CD4-positive, CD25-positive, alpha-beta regulatory T cell (primary cell): ENCODE results near the gene SFRP2. TPM values are rescaled to one million over a fixed set of nuclear protein-coding genes. Genes with fewer than 3 reads are reported as not detected.

ENCODE experiments used
- ATAC-seq, 2 donors: fragments of 150-1000 bp; cut with Tn5 transposase; one replicate each; pipeline ENCODE4 v1.10.0; 2021; ENCODE audit warnings: low read depth in 2 of 2, moderate number of reproducible peaks in 2 of 2, moderate library complexity in 1 of 2
- DNase-seq, 3 donors: peaks; one replicate each; pipeline versions ENCODE4 v3.0.0 to v3.0.0-alpha.2; 2012 to 2022; ENCODE audit warnings: mixed read lengths in 1 of 3
- H3K27ac ChIP-seq: one replicate; pipeline ENCODE4 v1.7.0; 2013; ENCODE audit warnings: mild to moderate bottlenecking, low read length; ENCODE audit not compliant: insufficient read depth, poor library complexity, severe bottlenecking
- H3K27me3 ChIP-seq: one replicate; pipeline ENCODE4 v1.7.0; 2013; ENCODE audit warnings: low read length; ENCODE audit not compliant: control insufficient read depth, insufficient read depth
- H3K36me3 ChIP-seq: one replicate; pipeline ENCODE4 v1.7.0; 2013; ENCODE audit warnings: mild to moderate bottlenecking, low read length, moderate library complexity; ENCODE audit not compliant: control insufficient read depth, insufficient read depth
- H3K4me1 ChIP-seq: 2 replicates; pipeline ENCODE4 v1.7.0; 2013; ENCODE audit warnings: mild to moderate bottlenecking, low read length; ENCODE audit not compliant: insufficient read depth, control insufficient read depth, poor library complexity, severe bottlenecking
- H3K4me3 ChIP-seq: one replicate; pipeline ENCODE4 v1.7.0; 2013; ENCODE audit warnings: low read depth, mild to moderate bottlenecking, low read length, moderate library complexity
- H3K9me3 ChIP-seq, 2 experiments: 1 replicate in 1 of 2; 2 replicates in 1 of 2; pipeline ENCODE4 v1.7.0; 2013; ENCODE audit warnings: low read length in 2 of 2, mild to moderate bottlenecking in 1 of 2, moderate library complexity in 1 of 2; ENCODE audit not compliant: control insufficient read depth in 2 of 2
- H3K27ac Mint-ChIP-seq, 3 donors: one replicate each; pipeline ENCODE4 v1.8.0; 2020 to 2022; ENCODE audit warnings: mild to moderate bottlenecking in 3 of 3, mixed read lengths in 3 of 3, moderate library complexity in 2 of 3
- H3K27me3 Mint-ChIP-seq: one replicate; pipeline ENCODE4 v1.8.0; 2022; ENCODE audit warnings: mild to moderate bottlenecking, mixed read lengths
- H3K36me3 Mint-ChIP-seq: one replicate; pipeline ENCODE4 v1.8.0; 2020; ENCODE audit warnings: mixed read lengths
- H3K4me1 Mint-ChIP-seq, 4 donors: one replicate each; pipeline ENCODE4 v1.8.0; 2020 to 2022; ENCODE audit warnings: mixed read lengths in 4 of 4, mild to moderate bottlenecking in 1 of 4
- H3K4me3 Mint-ChIP-seq, 4 donors: one replicate each; pipeline ENCODE4 v1.8.0; 2020 to 2022; ENCODE audit warnings: mild to moderate bottlenecking in 4 of 4, mixed read lengths in 4 of 4, moderate library complexity in 3 of 4
- H3K9me3 Mint-ChIP-seq, 7 donors: one replicate each; pipeline ENCODE4 v1.8.0; 2020 to 2022; ENCODE audit warnings: mixed read lengths in 7 of 7, mild to moderate bottlenecking in 3 of 7, moderate library complexity in 2 of 7
- polyA plus RNA-seq, 4 donors: library from polyadenylated mRNA; unstranded; fragments of 300-500 nt; fragmentation: Illumina TruSeq; gene quantifications; one replicate each; pipeline ENCODE4 v1.2.3, GENCODE V29; 2021
- total RNA-seq: library from RNA; stranded (reverse); gene quantifications from one replicate; pipeline ENCODE4 v1.2.3, GENCODE V29; 2022

SFRP2 gene
- total and polyA plus RNA-seq, 5 donors from 2014 or later, result not detected

DNA sequence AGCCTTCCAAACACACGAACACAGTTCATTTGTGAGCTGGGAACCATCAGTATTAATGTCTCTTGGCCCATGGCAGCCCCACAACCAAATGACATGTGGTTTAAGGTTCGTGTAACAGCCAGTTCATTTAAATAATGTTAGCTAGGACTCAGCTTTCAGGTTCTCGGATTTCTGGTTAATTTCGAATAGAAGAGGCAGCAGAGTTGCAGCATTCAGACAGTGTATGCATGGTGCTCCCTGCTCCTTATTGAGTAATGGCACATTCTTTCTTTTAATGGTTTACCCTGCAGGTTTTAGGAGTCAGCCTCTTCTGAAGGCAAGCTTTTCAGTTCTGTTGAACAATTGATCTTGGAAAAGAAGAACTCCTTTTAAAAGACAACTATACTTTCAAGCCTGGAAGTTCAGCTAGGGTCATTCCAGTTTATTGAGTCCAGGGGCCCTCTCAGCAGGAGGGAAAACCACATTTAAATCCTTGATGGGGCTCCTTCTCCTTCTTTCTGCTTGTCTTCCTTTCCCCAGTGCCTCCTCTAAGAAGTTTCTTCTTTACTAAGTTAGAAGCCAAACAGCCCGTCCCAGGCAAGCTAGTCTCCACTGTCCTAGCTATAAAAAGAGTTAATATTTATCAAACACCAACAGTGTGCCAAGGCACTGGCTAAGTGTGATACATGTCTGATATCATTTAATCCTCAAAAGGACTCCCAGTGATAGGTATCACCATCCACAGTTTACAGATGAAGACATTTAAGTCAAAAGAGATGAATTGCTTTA is 24.1 kb downstream of the SFRP2 start:
- H3K9me3 ChIP-seq, result no peaks in the 10 kb centered on the region
- H3K4me1 ChIP-seq, result peaks cover 5% of the 10 kb centered on the region
- DNase-seq, result no peak
- H3K36me3 ChIP-seq, result no peaks in the 10 kb centered on the region
- ATAC-seq, result no peak
- peaks cover 10% of the 10 kb centered on the region for H3K27me3 ChIP-seq
- Mint-ChIP-seq H3K27ac (no peak overlapping the region), H3K27me3 (peaks cover 31% of the 10 kb centered on the region), H3K4me3 (no peak overlapping the region), H3K36me3 (no peaks in the 10 kb centered on the region), H3K9me3 (peaks cover 0 to 5% (median 0%) of the 10 kb centered on the region in 7 donors), H3K4me1 (peaks cover 0 to 30% (median 7%) of the 10 kb centered on the region in 4 donors)
- no peak overlapping the region for H3K27ac ChIP-seq
- H3K4me3 ChIP-seq, result no peak overlapping the region

DNA sequence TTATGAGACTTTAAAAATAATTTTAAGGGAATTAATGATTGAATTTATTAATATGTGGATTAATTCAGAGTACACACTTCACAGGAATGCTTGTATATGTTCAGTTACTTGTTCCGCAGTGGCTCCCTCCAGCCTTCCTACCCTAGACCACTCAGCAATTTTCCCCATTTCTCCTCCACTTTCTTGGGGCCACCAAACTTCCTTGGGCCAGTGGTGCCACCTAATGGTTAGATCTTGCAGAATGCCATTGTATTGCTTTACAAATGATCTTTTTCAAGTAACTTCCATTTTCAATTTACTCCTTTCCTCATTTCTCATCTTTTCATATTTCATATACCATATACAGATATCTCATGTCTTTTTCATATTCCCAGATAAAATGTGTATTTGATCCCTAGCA is 25.5 kb downstream of the SFRP2 start:
- ATAC-seq, result no peak
- Mint-ChIP-seq H3K9me3 (peaks cover 0 to 5% (median 0%) of the 10 kb centered on the region in 7 donors), H3K27ac (peak overlapping the region in 1 of 3 donors; percentile 28), H3K4me3 (no peak overlapping the region), H3K4me1 (peaks cover 0 to 38% (median 10%) of the 10 kb centered on the region in 4 donors), H3K27me3 (peaks cover 34% of the 10 kb centered on the region), H3K36me3 (no peaks in the 10 kb centered on the region)
- Histone ChIP-seq H3K4me3 (no peak overlapping the region), H3K27me3 (peaks cover 14% of the 10 kb centered on the region), H3K9me3 (no peaks in the 10 kb centered on the region), H3K27ac (no peak overlapping the region), H3K4me1 (peaks cover 5% of the 10 kb centered on the region), H3K36me3 (no peaks in the 10 kb centered on the region)
- peak in 1 of 3 donors; percentile 36 for DNase-seq

DNA sequence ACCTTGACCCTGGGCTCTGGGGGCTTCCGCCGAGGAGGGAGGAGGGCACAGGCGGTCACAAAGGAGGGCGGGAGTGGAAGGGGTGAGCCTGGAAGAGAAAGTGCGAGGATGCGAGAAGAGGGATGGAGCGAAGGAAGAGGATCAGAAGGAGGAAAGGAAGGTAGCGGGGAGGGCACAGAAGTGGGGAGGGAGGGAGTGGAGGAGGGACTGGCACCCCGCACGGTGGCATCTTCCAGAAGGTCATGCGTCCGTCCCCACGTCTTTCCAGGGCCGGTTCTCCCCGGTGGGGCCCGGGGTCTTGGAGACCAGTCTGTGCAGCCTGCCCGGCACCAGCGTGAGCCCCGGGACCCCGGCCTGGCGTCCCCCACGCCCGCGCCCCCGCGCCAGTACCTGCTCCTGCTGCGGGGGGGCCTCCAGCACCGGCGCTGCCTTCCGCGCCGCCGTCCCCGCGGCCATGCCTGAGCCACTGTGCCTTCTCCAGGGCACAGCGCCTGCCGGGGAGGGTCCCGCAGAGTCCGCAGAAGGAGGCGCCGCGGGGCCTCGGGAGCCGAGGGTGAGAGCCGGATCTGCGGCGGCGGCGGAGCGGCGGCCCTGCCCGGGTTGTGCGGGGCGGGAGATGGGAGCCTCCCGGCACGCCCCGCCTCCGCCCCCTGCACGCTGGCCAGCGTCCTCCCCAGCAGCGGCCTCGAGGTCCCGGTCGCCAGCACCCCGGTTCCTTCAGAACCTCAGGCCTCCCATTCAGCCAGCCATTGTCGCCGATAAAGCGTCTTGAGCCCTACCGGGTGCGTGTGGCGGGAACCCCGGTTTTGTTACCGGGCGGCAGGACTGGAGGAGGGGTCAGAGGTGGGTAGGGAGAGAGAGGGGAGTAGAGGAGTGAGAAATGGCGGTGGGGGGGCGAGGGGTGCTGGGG is 29.2 kb downstream of the SFRP2 start, which contains the start of gene RNF175:
RNF175 (minus strand) TSS at position 618 of the 910 bp plus-strand sequence; CDS start at position 456, 162 bp downstream.
- no peaks in the 10 kb centered on the region for H3K9me3 ChIP-seq
- Mint-ChIP-seq H3K4me1 (peaks cover 5 to 73% (median 26%) of the 10 kb centered on the region in 4 donors), H3K27ac (peak within 1 kb of the TSS; percentile 92 to 97 (median 94)), H3K9me3 (peaks cover 0 to 5% (median 2%) of the 10 kb centered on the region in 7 donors), H3K27me3 (peaks cover 62% of the 10 kb centered on the region), H3K36me3 (peaks cover 5% of the 10 kb centered on the region), H3K4me3 (peak within 1 kb of the TSS; percentile 84 to 89 (median 87))
- DNase-seq (peak; percentile 4 to 18 (median 14)), ATAC-seq (peak; percentile 22 to 33)
- H3K27ac ChIP-seq, result peak within 1 kb of the TSS; percentile 43
- H3K36me3 ChIP-seq, result no peaks in the 10 kb centered on the region
- H3K4me1 ChIP-seq, result peaks cover 9% of the 10 kb centered on the region
- peak within 1 kb of the TSS; percentile 44 for H3K4me3 ChIP-seq
- H3K27me3 ChIP-seq, result peaks cover 19% of the 10 kb centered on the region

GRCh38 chr4:153758688-153759406 is 30.0 kb downstream of the SFRP2 start:
- Histone ChIP-seq H3K36me3 (no peaks in the 10 kb centered on the region), H3K4me1 (peaks cover 15% of the 10 kb centered on the region), H3K27ac (peak overlapping the region; percentile 5), H3K9me3 (no peaks in the 10 kb centered on the region), H3K4me3 (peak overlapping the region; percentile 44), H3K27me3 (peaks cover 20% of the 10 kb centered on the region)
- peak overlapping the region; percentile 84 to 89 (median 87) for H3K4me3 Mint-ChIP-seq
- peaks cover 5% of the 10 kb centered on the region for H3K36me3 Mint-ChIP-seq
- peak overlapping the region; percentile 92 to 97 (median 94) for H3K27ac Mint-ChIP-seq
- H3K4me1 Mint-ChIP-seq, result peaks cover 5 to 80% (median 27%) of the 10 kb centered on the region in 4 donors
- peaks cover 0 to 5% (median 2%) of the 10 kb centered on the region in 7 donors for H3K9me3 Mint-ChIP-seq
- peak in 2 of 3 donors; percentile 14 to 20 for DNase-seq
- ATAC-seq, result peak; percentile 30 to 37
- peaks cover 61% of the 10 kb centered on the region for H3K27me3 Mint-ChIP-seq

- Mint-ChIP-seq H3K4me3 (peak overlapping the region; percentile 82 to 89 (median 86)), H3K9me3 (peaks cover 0 to 5% (median 0%) of the 10 kb centered on the region in 7 donors), H3K27ac (peak overlapping the region; percentile 61 to 94 (median 92)), H3K4me1 (peaks cover 5 to 78% (median 25%) of the 10 kb centered on the region in 4 donors), H3K36me3 (peaks cover 5% of the 10 kb centered on the region), H3K27me3 (peaks cover 56% of the 10 kb centered on the region)
- Histone ChIP-seq H3K9me3 (no peaks in the 10 kb centered on the region), H3K4me3 (peak overlapping the region; percentile 22), H3K27me3 (peaks cover 18% of the 10 kb centered on the region), H3K4me1 (peaks cover 15% of the 10 kb centered on the region), H3K36me3 (no peaks in the 10 kb centered on the region), H3K27ac (no peak overlapping the region)
- DNase-seq, result no peak
- ATAC-seq, result no peak
Measured at GRCh38 chr4:153758136-153758535, 30.7 kb downstream of the SFRP2 start.

- no peak overlapping the region for H3K4me3 ChIP-seq
- Mint-ChIP-seq H3K4me1 (peaks cover 5 to 81% (median 27%) of the 10 kb centered on the region in 4 donors), H3K27ac (peak overlapping the region; percentile 90 to 98 (median 94)), H3K9me3 (peaks cover 0 to 5% (median 0%) of the 10 kb centered on the region in 7 donors), H3K27me3 (peaks cover 56% of the 10 kb centered on the region), H3K36me3 (peaks cover 5% of the 10 kb centered on the region), H3K4me3 (peak overlapping the region in 2 of 4 donors; percentile 11 to 89)
- no peaks in the 10 kb centered on the region for H3K36me3 ChIP-seq
- no peaks in the 10 kb centered on the region for H3K9me3 ChIP-seq
- peaks cover 15% of the 10 kb centered on the region for H3K4me1 ChIP-seq
- DNase-seq, result no peak
- H3K27ac ChIP-seq, result no peak overlapping the region
- ATAC-seq, result no peak
- peaks cover 18% of the 10 kb centered on the region for H3K27me3 ChIP-seq
Measured at GRCh38 chr4:153757407-153757806, 31.5 kb downstream of the SFRP2 start.

DNA sequence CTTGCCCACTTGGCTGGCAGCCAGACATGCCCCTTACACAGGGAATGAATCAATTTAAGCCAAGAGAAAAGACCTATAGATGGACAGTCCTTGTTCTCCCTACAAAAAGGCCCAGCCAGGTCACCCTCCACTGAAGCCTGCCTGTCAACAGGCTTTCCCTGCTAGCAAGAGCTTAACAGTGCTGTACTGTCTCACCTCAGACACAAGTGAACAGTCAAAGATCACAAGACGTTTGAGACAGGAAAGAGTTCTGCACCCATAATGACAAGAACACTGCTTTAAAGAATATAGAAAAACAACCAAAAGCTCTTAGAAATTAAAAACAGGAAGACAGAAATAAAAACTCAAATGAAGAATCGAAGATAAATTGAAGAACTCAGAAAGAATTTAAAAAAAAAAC is 33.7 kb downstream of the SFRP2 start:
- H3K9me3 ChIP-seq, result no peaks in the 10 kb centered on the region
- peaks cover 37% of the 10 kb centered on the region for H3K27me3 Mint-ChIP-seq
- H3K9me3 Mint-ChIP-seq, result peaks cover 0 to 5% (median 0%) of the 10 kb centered on the region in 7 donors
- H3K27me3 ChIP-seq, result peaks cover 10% of the 10 kb centered on the region
- peaks cover 11% of the 10 kb centered on the region for H3K4me1 ChIP-seq
- no peaks in the 10 kb centered on the region for H3K36me3 ChIP-seq
- peak overlapping the region; percentile 18 to 92 (median 50) for H3K4me3 Mint-ChIP-seq
- ATAC-seq (peak; percentile 64 to 73), DNase-seq (peak in 2 of 3 donors; percentile 50 to 75)
- H3K4me1 Mint-ChIP-seq, result peaks cover 5 to 64% (median 24%) of the 10 kb centered on the region in 4 donors
- H3K27ac Mint-ChIP-seq, result peak overlapping the region; percentile 81 to 94 (median 86)
- peak overlapping the region; percentile 41 for H3K4me3 ChIP-seq
- H3K36me3 Mint-ChIP-seq, result peaks cover 5% of the 10 kb centered on the region
- peak overlapping the region; percentile 60 for H3K27ac ChIP-seq
